Tibial nerve (tissue), 3 donors: ENCODE measurements around the gene DLG5.

ENCODE experiments used
- EP300 ChIP-seq, 2 donors: sonication (generic); formaldehyde crosslinking; IDR thresholded peaks; one replicate each; pipeline ENCODE4 v1.6.1; 2017; ENCODE audit warnings: antibody characterized with exemption in 2 of 2, mild to moderate bottlenecking in 1 of 2
- POLR2A ChIP-seq, 2 donors: fragments of 450-650 bp; IDR thresholded peaks; one replicate each; pipeline ENCODE4 v1.6.1; 2017; ENCODE audit warnings: antibody characterized with exemption in 2 of 2, mild to moderate bottlenecking in 2 of 2, moderate library complexity in 2 of 2

- TF ChIP-seq POLR2A (IDR thresholded peaks at IDR 0.05) (no peak), EP300 (IDR thresholded peaks at IDR 0.05) (no peak)
Observed at GRCh38 chr10:77756319-77757232, 170.0 kb downstream of the DLG5 start.
